Neural cell (in vitro differentiated cells): ENCODE data around the gene PRMT3. TPM values are rescaled to one million over a fixed set of nuclear protein-coding genes. Genes with fewer than 3 reads are reported as not detected.

ENCODE experiments used
- H2AFZ ChIP-seq: fragments of 200-600, 300-800 bp; sonication (generic), shearing (Covaris generic); 2 replicates; pipeline ENCODE4 v1.6.0; 2014; ENCODE audit warnings: low read depth, mild to moderate bottlenecking, antibody characterized with exemption, low read length, moderate library complexity
- H3F3A ChIP-seq: fragments of 200-600 bp; shearing (Covaris generic); 2 replicates; pipeline ENCODE4 v1.6.1; 2016; ENCODE audit warnings: mild to moderate bottlenecking, moderate library complexity, mixed read lengths, antibody characterized with exemption, low read length; ENCODE audit not compliant: insufficient read depth, poor library complexity, severe bottlenecking
- H3K27ac ChIP-seq: fragments of 200-600, 300-800 bp; sonication (generic), shearing (Covaris generic); 2 replicates; pipeline ENCODE4 v1.5.1; 2014; ENCODE audit warnings: mild to moderate bottlenecking, low read length, moderate library complexity
- H3K27me3 ChIP-seq: fragments of 300-800, 200-600 bp; sonication (generic), shearing (Covaris generic); 2 replicates; pipeline ENCODE4 v1.6.0; 2014; ENCODE audit warnings: mild to moderate bottlenecking, low read depth, low read length, moderate library complexity; ENCODE audit not compliant: insufficient read depth
- H3K36me3 ChIP-seq: fragments of 300-800, 200-600 bp; sonication (generic), shearing (Covaris generic); 2 replicates; pipeline ENCODE4 v1.5.1; 2014; ENCODE audit warnings: mild to moderate bottlenecking, antibody characterized with exemption, low read length, moderate library complexity; ENCODE audit not compliant: insufficient read depth
- H3K4me2 ChIP-seq: fragments of 300-800, 200-600 bp; sonication (generic), shearing (Covaris generic); 2 replicates; pipeline ENCODE4 v1.6.0; 2014; ENCODE audit warnings: mild to moderate bottlenecking, low read length
- H3K4me3 ChIP-seq: fragments of 300-800, 200-600 bp; sonication (generic), shearing (Covaris generic); 2 replicates; pipeline ENCODE4 v1.5.1; 2014; ENCODE audit warnings: mild to moderate bottlenecking, low read length, moderate library complexity
- H3K79me2 ChIP-seq: fragments of 200-600 bp; shearing (Covaris generic); replicated peaks from 2 replicates; pipeline ENCODE4 v1.6.0; 2014; ENCODE audit warnings: mild to moderate bottlenecking, low read length, moderate library complexity; ENCODE audit not compliant: insufficient read depth
- H3K9ac ChIP-seq: fragments of 300-800, 200-600 bp; sonication (generic), shearing (Covaris generic); 2 replicates; pipeline ENCODE4 v1.6.1; 2016; ENCODE audit warnings: mild to moderate bottlenecking, low read length, mixed read lengths
- H3K9me2 ChIP-seq: fragments of 200-600 bp; shearing (Covaris generic); 2 replicates; pipeline ENCODE4 v1.6.1; 2016; ENCODE audit warnings: mild to moderate bottlenecking, low read length, mixed read lengths; ENCODE audit not compliant: insufficient read depth
- H3K9me3 ChIP-seq: fragments of 200-600, 300-800 bp; sonication (generic), shearing (Covaris generic); 2 replicates; pipeline ENCODE4 v1.6.1; 2016; ENCODE audit warnings: mild to moderate bottlenecking, mixed run types, low read length, moderate library complexity, mixed read lengths
- H4K20me1 ChIP-seq: fragments of 200-600 bp; shearing (Covaris generic); 2 replicates; pipeline ENCODE4 v1.6.1; 2016; ENCODE audit warnings: mild to moderate bottlenecking, mixed run types; ENCODE audit not compliant: insufficient read depth
- CTCF ChIP-seq: fragments of 450-650 bp; IDR thresholded peaks from 2 replicates; pipeline ENCODE4 v1.5.1; 2014; ENCODE audit warnings: antibody characterized with exemption, mild to moderate bottlenecking, moderate library complexity; ENCODE audit not compliant: poor library complexity, severe bottlenecking
- EP300 ChIP-seq: fragments of 450-650 bp; conservative IDR thresholded peaks from 2 replicates; pipeline ENCODE4 v1.6.1; 2014; ENCODE audit warnings: antibody characterized with exemption, mild to moderate bottlenecking, moderate library complexity; ENCODE audit not compliant: poor library complexity, severe bottlenecking
- EZH2 ChIP-seq: fragments of 200-600, 300-800 bp; shearing (Covaris generic), sonication (generic); IDR thresholded peaks from 2 replicates; pipeline ENCODE4 v1.6.1; 2014; ENCODE audit warnings: antibody characterized with exemption, low read length, borderline replicate concordance, mild to moderate bottlenecking; ENCODE audit not compliant: insufficient read depth, poor library complexity, severe bottlenecking
- MXI1 ChIP-seq: fragments of 450-650 bp; conservative IDR thresholded peaks from 2 replicates; pipeline ENCODE4 v1.6.1; 2014; ENCODE audit warnings: antibody characterized with exemption, mild to moderate bottlenecking; ENCODE audit not compliant: poor library complexity, severe bottlenecking
- POLR2AphosphoS5 ChIP-seq: IDR thresholded peaks from 2 replicates; pipeline ENCODE4 v1.6.1; 2012
- RAD21 ChIP-seq: fragments of 450-650 bp; conservative IDR thresholded peaks from 2 replicates; pipeline ENCODE4 v1.6.1; 2014; ENCODE audit warnings: antibody characterized with exemption, mild to moderate bottlenecking, moderate library complexity
- REST ChIP-seq: IDR thresholded peaks from 2 replicates; pipeline ENCODE4 v1.6.1; 2012; ENCODE audit warnings: borderline replicate concordance
- SMC3 ChIP-seq: fragments of 450-650 bp; conservative IDR thresholded peaks from 2 replicates; pipeline ENCODE4 v1.6.1; 2014; ENCODE audit warnings: antibody characterized with exemption, mild to moderate bottlenecking, moderate library complexity; ENCODE audit not compliant: poor library complexity
- TAF1 ChIP-seq: IDR thresholded peaks from 2 replicates; pipeline ENCODE4 v1.6.1; 2012; ENCODE audit warnings: low read depth
- polyA plus RNA-seq: library from polyadenylated mRNA; depleted of rRNA; stranded (reverse); fragments of >200 nt; gene quantifications from 2 replicates; pipeline ENCODE4 v1.2.3, GENCODE V29; 2014

Gene PRMT3
- polyA plus RNA-seq, 1 donor from 2014 or later = 16.5 TPM

- no peak overlapping the region for H3K4me3 ChIP-seq
- no peaks in the 10 kb centered on the region for H3K9me3 ChIP-seq
These were observed 51.1 kb downstream of the PRMT3 start for GRCh38 chr11:20438637-20439036.

GRCh38 chr11:20443596-20443995 is 56.1 kb downstream of the PRMT3 start:
- Histone ChIP-seq H3K27me3 (no peaks in the 10 kb centered on the region), H3K4me2 (no peak overlapping the region), H3K9me2 (no peaks in the 10 kb centered on the region), H4K20me1 (no peaks in the 10 kb centered on the region), H3K27ac (no peak overlapping the region), H3K9me3 (no peaks in the 10 kb centered on the region), H2AFZ (no peak overlapping the region), H3K79me2 (no peaks in the 10 kb centered on the region), H3K9ac (no peak overlapping the region), H3K36me3 (no peaks in the 10 kb centered on the region), H3F3A (no peaks in the 10 kb centered on the region), H3K4me3 (no peak overlapping the region)
- TF ChIP-seq SMC3 (no peak), CTCF (peak; percentile 28), REST (no peak), TAF1 (no peak)

More at GRCh38 chr11:20438637-20439036, 51.1 kb downstream of the PRMT3 start:
- Histone ChIP-seq H3K79me2 (no peaks in the 10 kb centered on the region), H3K9me2 (no peaks in the 10 kb centered on the region), H3K36me3 (no peaks in the 10 kb centered on the region), H3K27me3 (no peaks in the 10 kb centered on the region), H2AFZ (no peak overlapping the region), H3F3A (no peaks in the 10 kb centered on the region), H3K4me2 (no peak overlapping the region), H4K20me1 (no peaks in the 10 kb centered on the region), H3K9ac (no peak overlapping the region), H3K27ac (no peak overlapping the region)
- TF ChIP-seq EZH2 (no peak), TAF1 (no peak), MXI1 (no peak), SMC3 (no peak), POLR2AphosphoS5 (no peak), RAD21 (no peak), REST (no peak), EP300 (no peak), CTCF (no peak)
